ENCODE results near the gene UBE2U.
A peak's percentile ranks its signal among the peaks of the same experiment; 100 is the strongest.
"Not testable (repeated sequence)": the region's sequence is repeated elsewhere in the genome, so short reads cannot be mapped to it uniquely, and the experiment has no call there.

The UBE2U gene

GRCh38 chr1:64246294-64246917 is 43.0 kb downstream of the UBE2U start:
- Histone ChIP-seq H4K20me1 (ENCODE audit: insufficient read depth) (no peaks in the 10 kb centered on the region), H3K36me3 (ENCODE audit: insufficient read depth) (no peaks in the 10 kb centered on the region), H3K27me3 (ENCODE audit: insufficient read depth, low read depth) (no peaks in the 10 kb centered on the region), H3K4me1 (ENCODE audit: low read depth, poor library complexity, severe bottlenecking) (no peaks in the 10 kb centered on the region), H3K4me2 (no peak overlapping the region), H3K27ac (no peak overlapping the region), H2AFZ (ENCODE audit: low read depth) (no peak overlapping the region), H3K9ac (no peak overlapping the region), H3K79me2 (ENCODE audit: insufficient read depth, low read depth) (no peaks in the 10 kb centered on the region), H3K4me3 (IDR thresholded peaks at IDR 0.05; ENCODE audit: insufficient read depth, low read depth, low read length) (no peak overlapping the region)
- TF ChIP-seq CTCF (conservative IDR thresholded peaks at IDR 0.05; ENCODE audit: low read depth, low read length), result peak; percentile 85

GRCh38 chr1:64248065-64248464 is 44.6 kb downstream of the UBE2U start:
- Histone ChIP-seq H3K36me3 (ENCODE audit: insufficient read depth) (no peaks in the 10 kb centered on the region), H3K27ac (no peak overlapping the region), H3K9ac (no peak overlapping the region), H3K4me3 (IDR thresholded peaks at IDR 0.05; ENCODE audit: insufficient read depth, low read depth, low read length) (no peak overlapping the region), H3K27me3 (ENCODE audit: insufficient read depth, low read depth) (no peaks in the 10 kb centered on the region), H3K79me2 (ENCODE audit: insufficient read depth, low read depth) (no peaks in the 10 kb centered on the region), H4K20me1 (ENCODE audit: insufficient read depth) (no peaks in the 10 kb centered on the region), H2AFZ (ENCODE audit: low read depth) (no peak overlapping the region), H3K4me2 (no peak overlapping the region), H3K4me1 (ENCODE audit: low read depth, poor library complexity, severe bottlenecking) (no peaks in the 10 kb centered on the region)
- no peak for TF ChIP-seq CTCF (conservative IDR thresholded peaks at IDR 0.05; ENCODE audit: low read depth, low read length)

- not testable (repeated sequence) for H3K79me2 ChIP-seq (ENCODE audit: insufficient read depth, low read depth); H2AFZ ChIP-seq (ENCODE audit: low read depth); H3K4me2 ChIP-seq; H3K4me3 ChIP-seq (IDR thresholded peaks at IDR 0.05; ENCODE audit: insufficient read depth, low read depth, low read length); H3K9ac ChIP-seq; H3K27ac ChIP-seq; H3K27me3 ChIP-seq (ENCODE audit: insufficient read depth, low read depth); H3K36me3 ChIP-seq (ENCODE audit: insufficient read depth); H4K20me1 ChIP-seq (ENCODE audit: insufficient read depth); H3K4me1 ChIP-seq (ENCODE audit: low read depth, poor library complexity, severe bottlenecking)
Observed at GRCh38 chr1:64250472-64250871, 47.0 kb downstream of the UBE2U start.

GRCh38 chr1:64251971-64252370 is 48.5 kb downstream of the UBE2U start:
- no peaks in the 10 kb centered on the region for H4K20me1 ChIP-seq (ENCODE audit: insufficient read depth)
- no peaks in the 10 kb centered on the region for H3K36me3 ChIP-seq (ENCODE audit: insufficient read depth)
- no peak overlapping the region for H3K4me3 ChIP-seq (IDR thresholded peaks at IDR 0.05; ENCODE audit: insufficient read depth, low read depth, low read length)
- H3K27me3 ChIP-seq (ENCODE audit: insufficient read depth, low read depth), result no peaks in the 10 kb centered on the region
- H3K4me1 ChIP-seq (ENCODE audit: low read depth, poor library complexity, severe bottlenecking), result no peaks in the 10 kb centered on the region
- H2AFZ ChIP-seq (ENCODE audit: low read depth), result no peak overlapping the region
- no peaks in the 10 kb centered on the region for H3K79me2 ChIP-seq (ENCODE audit: insufficient read depth, low read depth)
- no peak overlapping the region for H3K4me2 ChIP-seq
- no peak overlapping the region for H3K27ac ChIP-seq
- H3K9ac ChIP-seq, result no peak overlapping the region
- TF ChIP-seq CTCF (conservative IDR thresholded peaks at IDR 0.05; ENCODE audit: low read depth, low read length), result no peak

DNA sequence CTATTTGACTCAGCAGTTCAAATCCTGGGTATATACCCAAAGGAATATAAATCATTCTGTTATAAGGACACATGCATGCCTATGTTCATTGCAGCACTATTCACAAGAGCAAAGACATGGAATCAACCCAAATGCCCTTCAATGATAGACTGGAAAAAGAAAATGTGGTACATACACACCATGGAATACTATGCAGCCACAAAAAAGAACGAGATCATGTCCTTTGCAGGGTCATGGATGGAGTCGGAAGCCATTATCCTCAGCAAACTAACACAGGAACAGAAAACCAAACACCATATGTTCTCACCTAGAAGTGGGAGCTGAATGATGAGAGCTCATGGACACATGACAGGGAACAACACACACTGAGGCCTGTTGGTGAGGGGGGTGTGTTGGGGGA is 53.8 kb downstream of the UBE2U start:
- not testable (repeated sequence) for H3K27ac ChIP-seq; H3K27me3 ChIP-seq (ENCODE audit: insufficient read depth, low read depth); H3K4me2 ChIP-seq; H3K4me1 ChIP-seq (ENCODE audit: low read depth, poor library complexity, severe bottlenecking); H3K36me3 ChIP-seq (ENCODE audit: insufficient read depth); H4K20me1 ChIP-seq (ENCODE audit: insufficient read depth); H2AFZ ChIP-seq (ENCODE audit: low read depth); H3K4me3 ChIP-seq (IDR thresholded peaks at IDR 0.05; ENCODE audit: insufficient read depth, low read depth, low read length); H3K79me2 ChIP-seq (ENCODE audit: insufficient read depth, low read depth); H3K9ac ChIP-seq

- H2AFZ ChIP-seq (ENCODE audit: low read depth); H4K20me1 ChIP-seq (ENCODE audit: insufficient read depth); H3K4me2 ChIP-seq; H3K27ac ChIP-seq; H3K36me3 ChIP-seq (ENCODE audit: insufficient read depth); H3K9ac ChIP-seq; H3K4me3 ChIP-seq (IDR thresholded peaks at IDR 0.05; ENCODE audit: insufficient read depth, low read depth, low read length); H3K79me2 ChIP-seq (ENCODE audit: insufficient read depth, low read depth); H3K4me1 ChIP-seq (ENCODE audit: low read depth, poor library complexity, severe bottlenecking); H3K27me3 ChIP-seq (ENCODE audit: insufficient read depth, low read depth): not testable (repeated sequence)
Observed at GRCh38 chr1:64258444-64258843, 55.0 kb downstream of the UBE2U start.

All from KMS-11 (cell line).